Endothelial cell (in vitro differentiated cells): ENCODE results near the gene CTSO. TPM values are rescaled to one million over a fixed set of nuclear protein-coding genes. Genes with fewer than 3 reads are reported as not detected.
"Not testable (repeated sequence)": the region's sequence is repeated elsewhere in the genome, so short reads cannot be mapped to it uniquely, and the experiment has no call there.

Source experiments
- DNase-seq: peaks from one replicate; pipeline ENCODE4 v3.0.0; 2021; ENCODE audit warnings: low spot score
- H3K27ac Mint-ChIP-seq: one replicate; pipeline ENCODE4 v1.8.0; 2021; ENCODE audit warnings: mixed read lengths, inconsistent platforms; ENCODE audit not compliant: unreplicated experiment
- H3K27me3 Mint-ChIP-seq: one replicate; pipeline ENCODE4 v1.8.0; 2021; ENCODE audit warnings: mild to moderate bottlenecking, moderate library complexity, mixed read lengths, inconsistent platforms; ENCODE audit not compliant: unreplicated experiment
- H3K36me3 Mint-ChIP-seq: one replicate; pipeline ENCODE4 v1.8.0; 2021; ENCODE audit warnings: mild to moderate bottlenecking, low read depth, mixed read lengths, inconsistent platforms; ENCODE audit not compliant: unreplicated experiment
- H3K4me1 Mint-ChIP-seq: one replicate; pipeline ENCODE4 v1.8.0; 2021; ENCODE audit warnings: mild to moderate bottlenecking, mixed read lengths, inconsistent platforms; ENCODE audit not compliant: unreplicated experiment
- H3K4me3 Mint-ChIP-seq: one replicate; pipeline ENCODE4 v1.8.0; 2021; ENCODE audit warnings: mild to moderate bottlenecking, mixed read lengths, inconsistent platforms; ENCODE audit not compliant: unreplicated experiment
- H3K9me3 Mint-ChIP-seq: one replicate; pipeline ENCODE4 v1.8.0; 2021; ENCODE audit warnings: mixed read lengths, inconsistent platforms; ENCODE audit not compliant: unreplicated experiment
- total RNA-seq: library from RNA; stranded (reverse); fragmentation: NEBNext Ultra II Directional; extraction: Animal tissue kit (Norgen Biotek cat#: 25700); gene quantifications from one replicate; pipeline ENCODE4 v1.2.1, GENCODE V29; 2021; ENCODE audit not compliant: unreplicated experiment
- TF ChIP-seq, protein P1 (sequence below): fragments of 200-600 bp; sonication (generic); IDR thresholded peaks from one replicate; pipeline ENCODE4 v1.5.0; 2021; ENCODE audit warnings: antibody characterized with exemption; ENCODE audit not compliant: unreplicated experiment

CTSO gene
- total RNA-seq, 1 donor from 2014 or later = 3.5 TPM

DNA sequence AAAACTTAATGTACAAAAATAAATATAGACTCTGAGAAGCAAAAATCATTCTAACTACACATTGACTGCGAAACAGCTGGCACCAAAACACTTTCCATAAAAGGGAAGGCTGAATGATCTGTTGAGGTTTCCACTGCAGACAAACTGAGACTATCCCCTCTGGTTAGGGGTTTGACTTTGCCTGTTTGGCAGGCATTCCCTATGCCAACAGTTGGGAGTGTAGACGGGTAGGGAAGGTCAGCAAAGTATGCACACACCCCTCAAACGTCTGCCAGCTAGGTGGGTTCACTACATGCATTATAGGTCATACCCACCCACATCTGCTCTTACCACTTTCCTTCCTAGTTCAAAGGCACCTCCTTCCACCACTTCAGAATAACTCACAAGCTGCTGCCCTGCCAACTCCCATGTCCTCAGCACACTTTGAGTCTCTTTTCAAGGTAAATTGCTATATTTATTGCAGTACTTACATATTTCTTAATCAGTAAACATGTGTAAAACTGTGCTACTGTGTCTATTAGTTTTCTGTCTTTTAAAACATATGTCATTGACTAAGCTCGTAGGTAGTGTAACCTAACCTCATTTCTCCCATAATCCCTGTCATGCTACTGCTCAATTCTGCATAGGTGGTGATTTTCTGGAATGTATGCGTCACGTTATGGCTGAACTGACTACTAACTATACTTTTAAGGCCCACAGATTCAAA lies 12.4 kb downstream of the CTSO start:
- no peak overlapping the region for H3K27ac Mint-ChIP-seq

DNA sequence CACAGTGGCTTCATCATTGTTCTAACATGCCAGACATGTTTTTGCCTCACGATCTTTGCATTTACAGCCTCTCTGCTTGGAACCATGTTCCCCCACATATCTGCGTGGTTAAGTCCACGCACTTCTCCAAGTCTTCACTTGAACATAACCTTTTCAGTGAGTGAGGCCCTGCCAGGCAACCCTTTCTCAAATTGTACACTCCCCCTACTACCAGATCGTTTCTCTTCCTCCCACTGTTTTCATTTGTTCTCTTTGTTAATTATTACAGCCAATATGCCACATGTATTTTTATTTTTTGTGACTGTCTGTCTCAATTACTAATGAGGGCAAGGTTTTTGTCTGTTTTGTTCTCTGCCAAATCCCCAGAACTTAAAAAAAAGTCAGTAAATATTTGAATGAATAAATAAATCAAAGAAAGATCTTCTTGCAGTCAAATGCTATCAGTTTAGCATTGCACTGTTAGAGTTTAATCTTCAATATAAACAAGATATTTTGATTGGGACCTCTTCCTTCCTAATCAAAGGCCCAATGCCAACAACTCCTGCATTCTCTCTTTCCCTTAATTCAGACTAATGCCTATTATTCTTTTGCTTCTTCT lies 18.2 kb downstream of the CTSO start:
- H3K9me3 Mint-ChIP-seq = no peaks in the 10 kb centered on the region
- no peaks in the 10 kb centered on the region for H3K27me3 Mint-ChIP-seq
- peaks cover 4% of the 10 kb centered on the region for H3K36me3 Mint-ChIP-seq
- H3K4me1 Mint-ChIP-seq = no peaks in the 10 kb centered on the region
- no peak overlapping the region for H3K4me3 Mint-ChIP-seq
- TF ChIP-seq, protein P1, sequence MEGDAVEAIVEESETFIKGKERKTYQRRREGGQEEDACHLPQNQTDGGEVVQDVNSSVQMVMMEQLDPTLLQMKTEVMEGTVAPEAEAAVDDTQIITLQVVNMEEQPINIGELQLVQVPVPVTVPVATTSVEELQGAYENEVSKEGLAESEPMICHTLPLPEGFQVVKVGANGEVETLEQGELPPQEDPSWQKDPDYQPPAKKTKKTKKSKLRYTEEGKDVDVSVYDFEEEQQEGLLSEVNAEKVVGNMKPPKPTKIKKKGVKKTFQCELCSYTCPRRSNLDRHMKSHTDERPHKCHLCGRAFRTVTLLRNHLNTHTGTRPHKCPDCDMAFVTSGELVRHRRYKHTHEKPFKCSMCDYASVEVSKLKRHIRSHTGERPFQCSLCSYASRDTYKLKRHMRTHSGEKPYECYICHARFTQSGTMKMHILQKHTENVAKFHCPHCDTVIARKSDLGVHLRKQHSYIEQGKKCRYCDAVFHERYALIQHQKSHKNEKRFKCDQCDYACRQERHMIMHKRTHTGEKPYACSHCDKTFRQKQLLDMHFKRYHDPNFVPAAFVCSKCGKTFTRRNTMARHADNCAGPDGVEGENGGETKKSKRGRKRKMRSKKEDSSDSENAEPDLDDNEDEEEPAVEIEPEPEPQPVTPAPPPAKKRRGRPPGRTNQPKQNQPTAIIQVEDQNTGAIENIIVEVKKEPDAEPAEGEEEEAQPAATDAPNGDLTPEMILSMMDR = no peak
- no peak overlapping the region for H3K27ac Mint-ChIP-seq
- no peak for DNase-seq

More for the DNA sequence above, 12.4 kb downstream of the CTSO start:
- Mint-ChIP-seq H3K9me3 (no peaks in the 10 kb centered on the region), H3K4me1 (no peaks in the 10 kb centered on the region), H3K36me3 (no peaks in the 10 kb centered on the region), H3K4me3 (no peak overlapping the region), H3K27me3 (no peaks in the 10 kb centered on the region)
- no peak for DNase-seq
- TF ChIP-seq, protein P1 = no peak

DNA sequence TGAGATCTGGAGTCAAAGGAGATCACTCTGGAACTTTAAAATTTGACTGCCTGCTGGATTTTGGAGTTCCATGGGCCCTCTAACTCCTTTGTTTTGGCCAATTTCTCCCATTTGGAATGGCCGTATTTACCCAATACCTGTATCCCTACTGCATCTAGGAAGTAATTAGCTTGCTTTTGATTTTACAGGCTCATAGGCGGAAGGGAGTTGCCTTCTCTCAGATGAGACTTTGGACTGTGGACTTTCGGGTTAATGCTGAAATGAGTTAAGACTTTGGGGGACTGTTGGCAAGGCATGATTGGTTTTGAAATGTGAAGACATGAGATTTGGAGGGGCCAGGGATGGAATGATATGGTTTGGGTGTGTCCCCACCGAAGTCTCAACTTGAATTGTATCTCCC lies 19.0 kb downstream of the CTSO start:
- H3K9me3 Mint-ChIP-seq, DNase-seq, H3K36me3 Mint-ChIP-seq, H3K4me3 Mint-ChIP-seq, H3K27me3 Mint-ChIP-seq, H3K4me1 Mint-ChIP-seq, H3K27ac Mint-ChIP-seq: not testable (repeated sequence)

DNA sequence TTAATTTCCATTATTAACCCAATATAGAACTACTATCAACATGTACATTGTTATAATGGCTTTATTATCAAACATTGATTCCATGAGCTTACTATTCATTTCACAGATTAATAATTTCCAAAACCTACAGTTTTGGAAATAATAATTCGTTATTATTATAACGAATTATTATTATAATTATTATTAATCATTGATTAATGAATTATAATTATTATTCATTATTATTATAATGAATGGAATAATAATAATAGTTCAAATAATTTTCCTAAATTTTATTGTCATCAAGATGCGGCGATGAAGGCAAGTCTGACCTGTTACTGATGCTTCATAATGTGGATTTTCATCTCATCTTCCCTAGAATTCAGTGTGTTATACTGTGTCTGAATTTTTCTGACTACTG lies 22.0 kb downstream of the CTSO start:
- no peaks in the 10 kb centered on the region for H3K9me3 Mint-ChIP-seq

DNA sequence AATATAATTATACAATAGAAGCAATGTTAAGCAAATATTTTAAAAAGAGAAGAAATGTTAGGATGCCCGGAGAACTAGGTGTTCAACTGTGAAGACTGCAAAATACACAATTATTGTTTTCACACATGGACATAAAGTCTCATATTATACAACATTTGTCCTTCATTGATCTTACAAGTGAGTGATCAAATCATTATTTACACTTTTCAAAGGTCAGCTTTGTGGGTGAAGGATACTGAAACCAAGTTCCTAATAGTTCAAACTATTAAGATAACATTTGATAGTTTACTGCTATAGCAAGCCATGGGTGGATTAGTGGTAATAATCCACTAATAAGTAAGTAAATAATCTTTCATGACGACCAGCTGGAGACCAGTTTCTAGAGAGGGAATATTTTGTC lies 23.3 kb downstream of the CTSO start:
- Mint-ChIP-seq H3K4me1 (no peaks in the 10 kb centered on the region), H3K36me3 (peaks cover 3% of the 10 kb centered on the region), H3K4me3 (no peak overlapping the region), H3K27me3 (no peaks in the 10 kb centered on the region), H3K9me3 (no peaks in the 10 kb centered on the region), H3K27ac (no peak overlapping the region)
- no peak for DNase-seq
- TF ChIP-seq, protein P1 = no peak

More for the DNA sequence above, 22.0 kb downstream of the CTSO start:
- DNase-seq = no peak
- Mint-ChIP-seq H3K27ac (no peak overlapping the region), H3K27me3 (no peaks in the 10 kb centered on the region), H3K4me3 (no peak overlapping the region), H3K36me3 (peaks cover 4% of the 10 kb centered on the region), H3K4me1 (no peaks in the 10 kb centered on the region)
- TF ChIP-seq, protein P1 = no peak
